ENCODE measurements around the gene SASH1.

SASH1 gene

DNA sequence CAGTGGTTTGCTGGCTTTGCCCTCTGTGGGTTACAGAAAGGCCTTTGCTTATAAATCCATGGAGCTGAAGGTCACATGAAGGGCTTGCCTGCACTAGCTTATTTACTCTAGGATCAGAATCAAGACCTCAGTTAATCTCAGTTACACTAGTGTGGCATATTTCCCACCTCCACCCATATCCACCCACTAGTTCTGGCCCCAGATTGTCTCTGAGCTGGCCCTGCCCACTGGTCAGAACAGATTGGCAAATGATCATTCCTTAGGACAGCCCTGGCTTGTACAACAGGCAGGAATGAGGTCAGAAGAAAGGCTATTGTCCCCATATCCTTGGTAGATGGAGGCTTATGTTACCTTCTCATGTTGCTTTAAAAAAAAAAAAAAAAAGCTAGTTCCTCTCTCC is 33.3 kb upstream of the SASH1 start:
- no peak for TF ChIP-seq CTCF (IDR thresholded peaks at IDR 0.05; ENCODE audit: borderline replicate concordance, extremely low read depth, low read length, poor library complexity, severe bottlenecking)
- TF ChIP-seq EZH2 (IDR thresholded peaks at IDR 0.05; ENCODE audit: borderline replicate concordance, low read depth, low read length, severe bottlenecking): no peak
- ATAC-seq (ENCODE audit: insufficient read depth, low read depth): no peak
- Histone ChIP-seq H3K4me1 (ENCODE audit: insufficient read depth, low read length) (no peaks in the 10 kb centered on the region), H3K27ac (ENCODE audit: low read length) (no peak overlapping the region), H3K4me2 (ENCODE audit: insufficient read depth, low read length) (no peak overlapping the region), H3K79me2 (ENCODE audit: insufficient read depth, low read length) (no peaks in the 10 kb centered on the region), H3K27me3 (ENCODE audit: insufficient read depth, low read length, poor library complexity) (peaks cover 3% of the 10 kb centered on the region), H3K4me3 (ENCODE audit: low read depth in 1 of 2, low read length in 2 of 2) (no peak overlapping the region), H3K9me3 (ENCODE audit: insufficient read depth, low read length, severe bottlenecking) (no peaks in the 10 kb centered on the region), H4K20me1 (ENCODE audit: insufficient read depth, low read length) (no peaks in the 10 kb centered on the region), H3K36me3 (ENCODE audit: insufficient read depth, low read length) (no peaks in the 10 kb centered on the region), H3K9ac (ENCODE audit: low read depth, low read length) (no peak overlapping the region), H2AFZ (ENCODE audit: low read depth, low read length) (no peak overlapping the region)
- DNase-seq: no peak

GRCh38 chr6:148311966-148312669 is 30.5 kb upstream of the SASH1 start:
- no peaks in the 10 kb centered on the region for H3K36me3 ChIP-seq (ENCODE audit: insufficient read depth, low read length)
- H4K20me1 ChIP-seq (ENCODE audit: insufficient read depth, low read length): no peaks in the 10 kb centered on the region
- no peak overlapping the region for H3K27ac ChIP-seq (ENCODE audit: low read length)
- no peak overlapping the region for H2AFZ ChIP-seq (ENCODE audit: low read depth, low read length)
- no peaks in the 10 kb centered on the region for H3K4me1 ChIP-seq (ENCODE audit: insufficient read depth, low read length)
- H3K9ac ChIP-seq (ENCODE audit: low read depth, low read length): no peak overlapping the region
- no peak for TF ChIP-seq EZH2 (IDR thresholded peaks at IDR 0.05; ENCODE audit: borderline replicate concordance, low read depth, low read length, severe bottlenecking)
- DNase-seq: no peak
- H3K27me3 ChIP-seq (ENCODE audit: insufficient read depth, low read length, poor library complexity): peaks cover 5% of the 10 kb centered on the region
- no peaks in the 10 kb centered on the region for H3K9me3 ChIP-seq (ENCODE audit: insufficient read depth, low read length, severe bottlenecking)
- H3K4me3 ChIP-seq (ENCODE audit: low read depth in 1 of 2, low read length in 2 of 2): no peak overlapping the region
- H3K79me2 ChIP-seq (ENCODE audit: insufficient read depth, low read length): no peaks in the 10 kb centered on the region
- ATAC-seq (ENCODE audit: insufficient read depth, low read depth): no peak
- H3K4me2 ChIP-seq (ENCODE audit: insufficient read depth, low read length): no peak overlapping the region

DNA sequence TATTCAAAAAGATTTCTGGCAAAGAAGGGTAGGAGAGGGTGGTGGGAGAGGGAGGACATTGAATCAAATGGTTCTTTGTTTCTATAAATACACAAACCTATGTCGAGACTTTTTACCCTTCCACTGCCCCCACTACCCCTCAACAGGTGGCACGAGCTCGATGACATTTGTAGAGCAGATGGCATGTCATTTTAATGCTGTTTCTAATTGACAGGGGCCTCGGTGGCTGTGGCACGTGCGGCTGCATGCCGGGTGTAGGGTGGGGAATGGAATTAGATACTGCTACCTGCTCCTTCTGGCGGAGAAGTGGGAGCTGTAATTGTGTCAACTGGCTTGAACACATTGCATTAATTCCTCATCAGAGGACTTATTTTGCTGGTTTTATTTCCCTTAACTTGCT is 29.1 kb upstream of the SASH1 start:
- Histone ChIP-seq H3K27me3 (ENCODE audit: insufficient read depth, low read length, poor library complexity) (peaks cover 5% of the 10 kb centered on the region), H3K79me2 (ENCODE audit: insufficient read depth, low read length) (no peaks in the 10 kb centered on the region), H3K9ac (ENCODE audit: low read depth, low read length) (no peak overlapping the region), H3K9me3 (ENCODE audit: insufficient read depth, low read length, severe bottlenecking) (no peaks in the 10 kb centered on the region), H4K20me1 (ENCODE audit: insufficient read depth, low read length) (no peaks in the 10 kb centered on the region), H3K27ac (ENCODE audit: low read length) (no peak overlapping the region), H3K4me3 (ENCODE audit: low read depth in 1 of 2, low read length in 2 of 2) (no peak overlapping the region), H3K4me1 (ENCODE audit: insufficient read depth, low read length) (no peaks in the 10 kb centered on the region), H3K36me3 (ENCODE audit: insufficient read depth, low read length) (no peaks in the 10 kb centered on the region), H3K4me2 (ENCODE audit: insufficient read depth, low read length) (no peak overlapping the region), H2AFZ (ENCODE audit: low read depth, low read length) (no peak overlapping the region)
- TF ChIP-seq EZH2 (IDR thresholded peaks at IDR 0.05; ENCODE audit: borderline replicate concordance, low read depth, low read length, severe bottlenecking) (no peak), CTCF (IDR thresholded peaks at IDR 0.05; ENCODE audit: borderline replicate concordance, extremely low read depth, low read length, poor library complexity, severe bottlenecking) (no peak)
- ATAC-seq (ENCODE audit: insufficient read depth, low read depth) (no peak), DNase-seq (no peak)

- no peaks in the 10 kb centered on the region for H3K79me2 ChIP-seq (ENCODE audit: insufficient read depth, low read length)
- no peak overlapping the region for H3K9ac ChIP-seq (ENCODE audit: low read depth, low read length)
- H3K4me2 ChIP-seq (ENCODE audit: insufficient read depth, low read length): no peak overlapping the region
- H3K27ac ChIP-seq (ENCODE audit: low read length): no peak overlapping the region
- H3K4me1 ChIP-seq (ENCODE audit: insufficient read depth, low read length): no peaks in the 10 kb centered on the region
- no peaks in the 10 kb centered on the region for H3K36me3 ChIP-seq (ENCODE audit: insufficient read depth, low read length)
- DNase-seq (no peak), ATAC-seq (ENCODE audit: insufficient read depth, low read depth) (no peak)
- TF ChIP-seq EZH2 (IDR thresholded peaks at IDR 0.05; ENCODE audit: borderline replicate concordance, low read depth, low read length, severe bottlenecking) (no peak), CTCF (IDR thresholded peaks at IDR 0.05; ENCODE audit: borderline replicate concordance, extremely low read depth, low read length, poor library complexity, severe bottlenecking) (no peak)
- peaks cover 5% of the 10 kb centered on the region for H3K27me3 ChIP-seq (ENCODE audit: insufficient read depth, low read length, poor library complexity)
- H4K20me1 ChIP-seq (ENCODE audit: insufficient read depth, low read length): no peaks in the 10 kb centered on the region
- no peak overlapping the region for H3K4me3 ChIP-seq (ENCODE audit: low read depth in 1 of 2, low read length in 2 of 2)
- H3K9me3 ChIP-seq (ENCODE audit: insufficient read depth, low read length, severe bottlenecking): no peaks in the 10 kb centered on the region
- no peak overlapping the region for H2AFZ ChIP-seq (ENCODE audit: low read depth, low read length)
Measured at GRCh38 chr6:148316308-148316707, 26.3 kb upstream of the SASH1 start.
